Pancreas (tissue), 10 donors: ENCODE data around the gene ATG7. TPM values are rescaled to one million over a fixed set of nuclear protein-coding genes. Genes with fewer than 3 reads are reported as not detected.

Source experiments
- ATAC-seq, 4 donors: fragments of 200-7000 bp; cut with Tn5 transposase; one replicate each; pipeline versions ENCODE4 v1.8.0 to v1.9.1; 2020; ENCODE audit warnings: mild to moderate bottlenecking in 4 of 4, moderate library complexity in 4 of 4
- DNase-seq, 6 donors: peaks; one replicate each; pipeline ENCODE4 v3.0.0-alpha.2; 2020
- FAIRE-seq: peaks from 2 replicates; lab custom pipeline; 2012; peaks lifted over from hg19 to GRCh38; lab: Jason Lieb, UNC
- H3K27ac ChIP-seq, 4 donors: fragments of 200-600 bp; sonication (generic); 1 replicate in 3 of 4; 2 replicates in 1 of 4; pipeline versions ENCODE4 v1.5.0 to v1.8.0; 2020
- H3K27me3 ChIP-seq, 4 donors: fragments of 200-600 bp; one replicate each; pipeline ENCODE4 v1.8.0; 2021
- H3K36me3 ChIP-seq, 3 donors: fragments of 200-600 bp; sonication (generic) in 1 of 3; one replicate each; pipeline versions ENCODE4 v1.5.0 to v1.8.0; 2020 to 2021
- H3K4me1 ChIP-seq, 3 donors: fragments of 200-600 bp; one replicate each; pipeline ENCODE4 v1.8.0; 2021
- H3K4me3 ChIP-seq, 4 donors: fragments of 200-600 bp; sonication (generic) in 2 of 4; one replicate each; pipeline versions ENCODE4 v1.5.0 to v1.8.0; 2020 to 2021
- H3K9me3 ChIP-seq, 4 donors: fragments of 200-600 bp; one replicate each; pipeline ENCODE4 v1.8.0; 2021
- WGBS, 2 donors: extraction: QIAGEN DNeasy Blood & Tissue Kit; methylation state at CpG; one replicate each; pipeline ENCODE4 v1.1.7; 2013; 5-methylcytosine and 5-hydroxymethylcytosine counted together
- intact Hi-C, 3 donors: fragments of 100-400 bp; cut with DNase I; formaldehyde crosslinking; loops; one replicate each; pipeline versions ENCODE4 v1.11.1 to v1.14.2; 2022
- polyA plus RNA-seq, 2 donors: library from polyadenylated mRNA; stranded (reverse); fragments of 200-250 nt; gene quantifications; one replicate each; pipeline ENCODE4 v1.2.3, GENCODE V29; 2013
- total RNA-seq, 6 donors: library from RNA; stranded (reverse); fragmentation: NEBNext Ultra II Directional in 4 of 6; extraction: Animal tissue kit (Norgen Biotek cat#: 25700) in 4 of 6; gene quantifications; one replicate each; pipeline versions ENCODE4 v1.2.1 to v1.2.4, GENCODE V29; 2021 to 2023
- TF ChIP-seq, protein P1 (sequence below), 4 donors: fragments of 200-600 bp; sonication (generic) in 3 of 4; IDR thresholded peaks; one replicate each; pipeline versions ENCODE4 v1.5.0 to v1.8.0; 2021; ENCODE audit warnings: antibody characterized with exemption in 4 of 4
- donor health status: healthy with polysubstance abuse.
- donor health status: DM: no; HTN: no; CAD: no; lungs with moderate emphysema.
- donor health status: DM: no; HTN: no; CAD: no.
- donor health status: control.
- donor health status: control.
- donor health status: Bipolar disorder and iron deficiency.
- donor health status: DM: yes; HTN: yes; CAD: no.
- donor health status: DM: no; HTN: no; CAD: no.
- donor health status: DM: no; HTN: no; CAD: no.
- donor health status: DM: yes; HTN: yes; CAD: no.

The ATG7 gene
- total and polyA plus RNA-seq, 8 donors: 5.1 to 28.0 (median 15.7) TPM

DNA sequence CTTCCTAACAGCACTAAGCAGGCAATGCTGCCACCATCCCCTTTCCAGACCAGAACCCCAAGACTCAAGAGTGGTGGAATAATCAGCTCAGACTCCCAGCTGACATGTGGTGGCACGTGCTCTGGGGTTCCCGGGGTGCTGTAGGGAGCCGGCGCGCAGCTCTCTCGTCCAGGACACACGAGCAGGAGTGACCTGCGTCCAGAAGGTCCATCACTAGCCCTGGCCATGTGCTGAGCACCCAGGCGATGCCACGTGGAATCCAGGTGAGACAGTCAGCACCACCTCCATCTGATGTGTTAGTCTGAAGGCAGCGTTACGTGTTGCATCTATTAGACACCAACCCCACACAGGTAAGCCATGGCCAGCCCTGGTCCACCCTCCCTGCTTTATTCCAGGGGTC, 293.3 kb downstream of the ATG7 start:
- H3K4me1 ChIP-seq: no peaks in the 10 kb centered on the region
- H3K27me3 ChIP-seq: no peaks in the 10 kb centered on the region
- peak in 1 of 6 donors; percentile 48 for DNase-seq
- no peak overlapping the region for H3K4me3 ChIP-seq
- no peak for FAIRE-seq
- peaks cover 0 to 20% (median 6%) of the 10 kb centered on the region in 3 donors for H3K36me3 ChIP-seq
- intact Hi-C loops: no loop called here
- H3K9me3 ChIP-seq: no peaks in the 10 kb centered on the region
- 95% methylated on average over 12 of the region's 12 CpGs for WGBS, 2 donors
- no peak overlapping the region for H3K27ac ChIP-seq
- ATAC-seq: no peak
- TF ChIP-seq, protein P1, sequence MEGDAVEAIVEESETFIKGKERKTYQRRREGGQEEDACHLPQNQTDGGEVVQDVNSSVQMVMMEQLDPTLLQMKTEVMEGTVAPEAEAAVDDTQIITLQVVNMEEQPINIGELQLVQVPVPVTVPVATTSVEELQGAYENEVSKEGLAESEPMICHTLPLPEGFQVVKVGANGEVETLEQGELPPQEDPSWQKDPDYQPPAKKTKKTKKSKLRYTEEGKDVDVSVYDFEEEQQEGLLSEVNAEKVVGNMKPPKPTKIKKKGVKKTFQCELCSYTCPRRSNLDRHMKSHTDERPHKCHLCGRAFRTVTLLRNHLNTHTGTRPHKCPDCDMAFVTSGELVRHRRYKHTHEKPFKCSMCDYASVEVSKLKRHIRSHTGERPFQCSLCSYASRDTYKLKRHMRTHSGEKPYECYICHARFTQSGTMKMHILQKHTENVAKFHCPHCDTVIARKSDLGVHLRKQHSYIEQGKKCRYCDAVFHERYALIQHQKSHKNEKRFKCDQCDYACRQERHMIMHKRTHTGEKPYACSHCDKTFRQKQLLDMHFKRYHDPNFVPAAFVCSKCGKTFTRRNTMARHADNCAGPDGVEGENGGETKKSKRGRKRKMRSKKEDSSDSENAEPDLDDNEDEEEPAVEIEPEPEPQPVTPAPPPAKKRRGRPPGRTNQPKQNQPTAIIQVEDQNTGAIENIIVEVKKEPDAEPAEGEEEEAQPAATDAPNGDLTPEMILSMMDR (IDR thresholded peaks at IDR 0.05): no peak

DNA sequence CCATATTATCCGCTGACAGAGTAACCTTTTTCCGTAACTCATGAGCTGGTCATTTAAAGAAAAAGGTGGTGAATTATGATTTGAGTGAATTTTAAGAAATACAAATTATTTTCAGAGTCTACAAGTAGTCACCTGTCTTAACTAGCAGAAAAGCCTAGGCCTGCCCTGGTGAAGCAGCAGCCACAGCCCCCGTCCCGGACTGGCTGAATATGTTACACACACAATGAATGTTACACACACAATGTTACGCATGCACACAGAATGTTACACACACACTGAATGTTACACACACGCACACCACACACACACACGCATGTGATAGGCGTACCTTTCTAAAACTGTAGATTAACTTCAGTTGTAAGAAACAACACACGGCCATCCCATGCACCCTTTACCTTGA, 293.7 kb downstream of the ATG7 start:
- 94 to 95% methylated on average over 9 of the region's 9 CpGs for WGBS, 2 donors
- H3K4me3 ChIP-seq: no peak overlapping the region
- FAIRE-seq (no peak), ATAC-seq (no peak), DNase-seq (no peak)
- peaks cover 0 to 20% (median 6%) of the 10 kb centered on the region in 3 donors for H3K36me3 ChIP-seq
- H3K27me3 ChIP-seq: no peaks in the 10 kb centered on the region
- intact Hi-C loops: no loop called here
- H3K4me1 ChIP-seq: no peaks in the 10 kb centered on the region
- TF ChIP-seq, protein P1 (IDR thresholded peaks at IDR 0.05): no peak
- H3K9me3 ChIP-seq: no peaks in the 10 kb centered on the region
- no peak overlapping the region for H3K27ac ChIP-seq

DNA sequence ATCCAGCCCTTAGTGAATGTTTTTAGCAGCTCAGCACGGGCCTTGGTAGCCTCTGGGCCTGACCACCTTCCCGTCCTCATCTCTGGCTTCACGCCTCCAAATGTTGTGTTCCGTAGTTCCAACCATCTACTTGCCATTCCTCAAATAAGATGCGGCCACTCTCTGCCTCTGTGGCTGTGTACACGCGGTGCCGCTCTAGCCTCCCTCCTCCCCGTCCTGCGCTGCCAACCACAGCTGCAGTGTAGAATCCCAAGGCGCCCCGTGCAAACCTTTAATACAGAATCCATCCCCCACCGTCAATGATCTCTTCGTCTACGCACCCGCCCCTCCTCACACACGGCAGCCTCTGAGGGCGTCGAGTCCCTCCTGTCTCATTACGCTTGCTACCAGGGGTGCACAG, 294.3 kb downstream of the ATG7 start:
- WGBS, 2 donors: 96 to 97% methylated on average over 20 of the region's 20 CpGs
- ATAC-seq (no peak), FAIRE-seq (no peak), DNase-seq (peak in 1 of 6 donors; percentile 21)
- Histone ChIP-seq H3K27me3 (no peaks in the 10 kb centered on the region), H3K4me1 (no peaks in the 10 kb centered on the region), H3K27ac (no peak overlapping the region), H3K36me3 (peaks cover 0 to 20% (median 6%) of the 10 kb centered on the region in 3 donors), H3K4me3 (no peak overlapping the region), H3K9me3 (no peaks in the 10 kb centered on the region)
- TF ChIP-seq, protein P1 (IDR thresholded peaks at IDR 0.05): no peak
- intact Hi-C loops: no loop called here

DNA sequence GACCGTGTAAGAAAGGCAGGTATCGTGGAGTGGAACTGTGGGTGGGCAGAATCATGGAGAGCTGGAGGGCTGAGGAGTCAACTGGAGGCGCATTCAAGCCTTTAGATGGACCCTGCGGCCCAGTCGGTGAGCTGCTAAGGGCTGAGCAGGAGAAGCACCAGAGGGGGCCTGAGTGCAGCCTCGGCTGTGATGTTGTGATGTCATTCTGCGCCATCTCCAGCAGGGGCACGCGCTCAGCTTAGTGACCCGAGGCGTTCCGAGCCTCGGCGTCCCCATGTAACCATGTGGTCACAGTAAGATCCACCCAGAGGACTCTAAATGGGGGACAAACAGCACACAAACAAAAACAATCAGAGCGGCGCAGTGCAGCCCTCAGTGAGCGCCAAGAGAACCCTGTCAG, 294.7 kb downstream of the ATG7 start:
- TF ChIP-seq, protein P1 (IDR thresholded peaks at IDR 0.05): no peak
- Histone ChIP-seq H3K27me3 (no peaks in the 10 kb centered on the region), H3K36me3 (peaks cover 0 to 20% (median 6%) of the 10 kb centered on the region in 3 donors), H3K9me3 (no peaks in the 10 kb centered on the region), H3K4me3 (no peak overlapping the region), H3K27ac (no peak overlapping the region), H3K4me1 (no peaks in the 10 kb centered on the region)
- DNase-seq (peak in 1 of 6 donors; percentile 32), FAIRE-seq (no peak), ATAC-seq (no peak)
- intact Hi-C loops: no loop called here
- WGBS, 2 donors: 92% methylated on average over 17 of the region's 17 CpGs
